Stimulated activated naive CD8-positive, alpha-beta T cell treated with anti-CD3 and anti-CD28 coated beads, Interleukin-15, Interleukin-2, amounts not matched to agents 100 ng/mL and 50 ng/mL, for 24 hours (primary cell): Measurements from ENCODE around the gene LSM3.
"Not testable (repeated sequence)": the region's sequence is repeated elsewhere in the genome, so short reads cannot be mapped to it uniquely, and the experiment has no call there.

Experiments used
- H3K27ac Mint-ChIP-seq: one replicate; pipeline ENCODE4 v1.8.0; 2021; ENCODE audit warnings: mild to moderate bottlenecking, mixed read lengths
- H3K27me3 Mint-ChIP-seq: one replicate; pipeline ENCODE4 v1.8.0; 2021; ENCODE audit warnings: mixed read lengths
- H3K36me3 Mint-ChIP-seq: one replicate; pipeline ENCODE4 v1.8.0; 2021; ENCODE audit warnings: low read depth, mixed read lengths
- H3K4me1 Mint-ChIP-seq: one replicate; pipeline ENCODE4 v1.8.0; 2021; ENCODE audit warnings: low read depth, mixed read lengths
- H3K4me3 Mint-ChIP-seq: one replicate; pipeline ENCODE4 v1.8.0; 2021; ENCODE audit warnings: mild to moderate bottlenecking, mixed read lengths
- H3K9me3 Mint-ChIP-seq: one replicate; pipeline ENCODE4 v1.8.0; 2021; ENCODE audit warnings: mixed read lengths

Gene LSM3

GRCh38 chr3:14224895-14225294 is 46.3 kb downstream of the LSM3 start:
- Mint-ChIP-seq H3K4me1 (no peaks in the 10 kb centered on the region), H3K9me3 (peaks cover 18% of the 10 kb centered on the region), H3K27me3 (peaks cover 18% of the 10 kb centered on the region), H3K36me3 (peaks cover 10% of the 10 kb centered on the region), H3K27ac (no peak overlapping the region), H3K4me3 (no peak overlapping the region)

- H3K4me3 Mint-ChIP-seq: no peak overlapping the region
- H3K36me3 Mint-ChIP-seq: peaks cover 8% of the 10 kb centered on the region
- H3K27me3 Mint-ChIP-seq: peaks cover 23% of the 10 kb centered on the region
- no peak overlapping the region for H3K27ac Mint-ChIP-seq
- no peaks in the 10 kb centered on the region for H3K4me1 Mint-ChIP-seq
- peaks cover 14% of the 10 kb centered on the region for H3K9me3 Mint-ChIP-seq
Observed at GRCh38 chr3:14225421-14225820, 46.8 kb downstream of the LSM3 start.

- peaks cover 32% of the 10 kb centered on the region for H3K27me3 Mint-ChIP-seq
- not testable (repeated sequence) for H3K4me1 Mint-ChIP-seq, H3K27ac Mint-ChIP-seq, H3K4me3 Mint-ChIP-seq, H3K36me3 Mint-ChIP-seq
- H3K9me3 Mint-ChIP-seq: peaks cover 14% of the 10 kb centered on the region
Observed at GRCh38 chr3:14226351-14226750, 47.7 kb downstream of the LSM3 start.

GRCh38 chr3:14227856-14228255 is 49.2 kb downstream of the LSM3 start:
- peaks cover 43% of the 10 kb centered on the region for H3K27me3 Mint-ChIP-seq

GRCh38 chr3:14228681-14229470 is 50.3 kb downstream of the LSM3 start:
- no peak overlapping the region for H3K27ac Mint-ChIP-seq
- H3K4me1 Mint-ChIP-seq: peaks cover 3% of the 10 kb centered on the region
- peaks cover 4% of the 10 kb centered on the region for H3K36me3 Mint-ChIP-seq
- no peak overlapping the region for H3K4me3 Mint-ChIP-seq
- peaks cover 52% of the 10 kb centered on the region for H3K27me3 Mint-ChIP-seq
- H3K9me3 Mint-ChIP-seq: peaks cover 5% of the 10 kb centered on the region

More at GRCh38 chr3:14227856-14228255, 49.2 kb downstream of the LSM3 start:
- Mint-ChIP-seq H3K27ac (no peak overlapping the region), H3K9me3 (no peaks in the 10 kb centered on the region), H3K4me1 (peaks cover 2% of the 10 kb centered on the region), H3K36me3 (no peaks in the 10 kb centered on the region), H3K4me3 (no peak overlapping the region)

- H3K4me1 Mint-ChIP-seq, H3K27ac Mint-ChIP-seq, H3K36me3 Mint-ChIP-seq, H3K4me3 Mint-ChIP-seq, H3K9me3 Mint-ChIP-seq: not testable (repeated sequence)
- H3K27me3 Mint-ChIP-seq: peaks cover 53% of the 10 kb centered on the region
Observed at GRCh38 chr3:14229695-14230094, 51.1 kb downstream of the LSM3 start.

- peaks cover 4% of the 10 kb centered on the region for H3K36me3 Mint-ChIP-seq
- H3K9me3 Mint-ChIP-seq: peaks cover 5% of the 10 kb centered on the region
- H3K27ac Mint-ChIP-seq: no peak overlapping the region
- peaks cover 56% of the 10 kb centered on the region for H3K27me3 Mint-ChIP-seq
- peaks cover 9% of the 10 kb centered on the region for H3K4me1 Mint-ChIP-seq
- H3K4me3 Mint-ChIP-seq: no peak overlapping the region
Observed at GRCh38 chr3:14230729-14231128, 52.1 kb downstream of the LSM3 start.

- H3K4me3 Mint-ChIP-seq: no peak overlapping the region
- H3K27me3 Mint-ChIP-seq: peaks cover 51% of the 10 kb centered on the region
- no peak overlapping the region for H3K27ac Mint-ChIP-seq
- H3K4me1 Mint-ChIP-seq: peaks cover 9% of the 10 kb centered on the region
- peaks cover 5% of the 10 kb centered on the region for H3K9me3 Mint-ChIP-seq
- H3K36me3 Mint-ChIP-seq: peaks cover 4% of the 10 kb centered on the region
Observed at GRCh38 chr3:14231145-14231990, 52.8 kb downstream of the LSM3 start.

- no peak overlapping the region for H3K4me3 Mint-ChIP-seq
- H3K4me1 Mint-ChIP-seq: peaks cover 9% of the 10 kb centered on the region
- peaks cover 5% of the 10 kb centered on the region for H3K9me3 Mint-ChIP-seq
- peaks cover 46% of the 10 kb centered on the region for H3K27me3 Mint-ChIP-seq
- H3K36me3 Mint-ChIP-seq: peaks cover 4% of the 10 kb centered on the region
- H3K27ac Mint-ChIP-seq: no peak overlapping the region
Observed at GRCh38 chr3:14231998-14232501, 53.4 kb downstream of the LSM3 start.

- Mint-ChIP-seq H3K36me3 (peaks cover 4% of the 10 kb centered on the region), H3K27me3 (peaks cover 46% of the 10 kb centered on the region), H3K4me3 (no peak overlapping the region), H3K27ac (no peak overlapping the region), H3K9me3 (peaks cover 5% of the 10 kb centered on the region), H3K4me1 (peaks cover 9% of the 10 kb centered on the region)
Observed at GRCh38 chr3:14234251-14235002, 55.8 kb downstream of the LSM3 start.

- no peak overlapping the region for H3K4me3 Mint-ChIP-seq
- no peak overlapping the region for H3K27ac Mint-ChIP-seq
- peaks cover 42% of the 10 kb centered on the region for H3K27me3 Mint-ChIP-seq
- H3K9me3 Mint-ChIP-seq: peaks cover 5% of the 10 kb centered on the region
- H3K4me1 Mint-ChIP-seq: peaks cover 9% of the 10 kb centered on the region
- peaks cover 4% of the 10 kb centered on the region for H3K36me3 Mint-ChIP-seq
Observed at GRCh38 chr3:14235003-14235911, 56.6 kb downstream of the LSM3 start.

GRCh38 chr3:14235912-14236295 is 57.3 kb downstream of the LSM3 start:
- Mint-ChIP-seq H3K27me3 (peaks cover 36% of the 10 kb centered on the region), H3K36me3 (peaks cover 4% of the 10 kb centered on the region), H3K4me1 (peaks cover 9% of the 10 kb centered on the region), H3K27ac (no peak overlapping the region), H3K4me3 (no peak overlapping the region), H3K9me3 (peaks cover 5% of the 10 kb centered on the region)

- peaks cover 27% of the 10 kb centered on the region for H3K27me3 Mint-ChIP-seq
- no peak overlapping the region for H3K4me3 Mint-ChIP-seq
- no peak overlapping the region for H3K27ac Mint-ChIP-seq
- H3K4me1 Mint-ChIP-seq: peaks cover 9% of the 10 kb centered on the region
- H3K9me3 Mint-ChIP-seq: peaks cover 5% of the 10 kb centered on the region
- H3K36me3 Mint-ChIP-seq: peaks cover 4% of the 10 kb centered on the region
Observed at GRCh38 chr3:14236902-14237301, 58.3 kb downstream of the LSM3 start.

GRCh38 chr3:14237457-14237856 is 58.8 kb downstream of the LSM3 start:
- Mint-ChIP-seq H3K4me1 (peaks cover 9% of the 10 kb centered on the region), H3K9me3 (peaks cover 5% of the 10 kb centered on the region), H3K27me3 (peaks cover 21% of the 10 kb centered on the region), H3K27ac (no peak overlapping the region), H3K36me3 (peaks cover 4% of the 10 kb centered on the region), H3K4me3 (no peak overlapping the region)
